Limb (tissue), 2 donors: Measurements from ENCODE around the gene CD81.
"Not testable (repeated sequence)": the region's sequence is repeated elsewhere in the genome, so short reads cannot be mapped to it uniquely, and the experiment has no call there.

Experiments
- DNase-seq, 2 donors: peaks; one replicate each; pipeline ENCODE4 v3.0.0-alpha.2; 2016; ENCODE audit errors: extremely low spot score in 2 of 2

CD81 gene, protein sequence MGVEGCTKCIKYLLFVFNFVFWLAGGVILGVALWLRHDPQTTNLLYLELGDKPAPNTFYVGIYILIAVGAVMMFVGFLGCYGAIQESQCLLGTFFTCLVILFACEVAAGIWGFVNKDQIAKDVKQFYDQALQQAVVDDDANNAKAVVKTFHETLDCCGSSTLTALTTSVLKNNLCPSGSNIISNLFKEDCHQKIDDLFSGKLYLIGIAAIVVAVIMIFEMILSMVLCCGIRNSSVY

DNA sequence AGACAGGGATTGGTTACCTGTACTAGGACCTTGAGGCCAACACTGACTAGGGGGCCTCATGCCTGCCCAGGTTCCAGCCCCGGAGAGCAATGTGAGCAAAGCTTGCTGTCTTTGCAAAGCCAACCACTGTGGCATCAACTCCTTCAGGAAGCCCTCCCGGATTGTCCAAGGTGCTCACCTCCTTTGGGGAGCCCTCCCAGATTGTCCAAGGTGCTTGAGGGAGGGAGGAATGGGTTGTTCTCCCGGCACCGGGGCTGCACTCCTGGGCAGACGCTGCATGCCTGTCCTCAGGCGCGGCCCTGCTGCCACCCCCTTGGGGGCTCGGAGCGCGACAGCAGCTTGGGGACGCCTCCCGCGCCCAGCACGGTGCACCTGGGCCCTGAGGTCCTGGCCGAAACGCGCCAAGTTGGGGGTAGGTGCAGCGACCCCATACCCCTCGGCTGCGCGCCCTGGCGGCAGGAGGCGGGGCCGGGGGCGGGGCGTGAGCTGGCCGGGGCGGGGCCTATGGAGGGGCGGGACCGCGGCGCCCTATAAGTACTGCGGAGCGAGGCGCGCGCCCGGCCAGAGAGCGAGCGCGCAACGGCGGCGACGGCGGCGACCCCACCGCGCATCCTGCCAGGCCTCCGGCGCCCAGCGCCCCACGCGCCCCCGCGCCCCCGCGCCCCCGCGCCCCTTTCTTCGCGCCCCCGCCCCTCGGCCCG is at the start of gene CD81:
Gene CD81 (plus strand): TSS at position 560 of the 701 bp plus-strand sequence. CDS start 240 bp downstream, outside the sequence.
- DNase-seq = peak; percentile 45 to 87

DNA sequence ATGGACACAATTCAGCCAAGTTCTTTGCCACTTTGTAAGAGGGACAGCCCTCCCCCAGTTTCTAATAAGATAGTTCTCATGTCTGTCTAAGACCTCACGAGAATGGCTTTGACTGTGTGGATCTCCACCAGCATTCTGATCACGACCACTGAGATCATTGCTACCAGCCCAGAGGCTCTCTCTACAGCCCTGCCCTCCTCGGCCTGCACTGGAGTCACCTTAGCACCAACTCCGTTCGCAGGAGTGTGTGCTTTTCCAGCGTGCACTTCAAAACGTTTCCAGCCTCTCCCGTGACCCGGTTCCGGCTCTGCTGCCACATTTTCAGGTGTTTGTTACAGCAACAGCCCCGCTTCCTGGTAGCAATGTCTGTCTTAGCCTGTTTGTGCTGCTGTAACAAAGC is 49.1 kb upstream of the CD81 start:
- no peak for DNase-seq

DNA sequence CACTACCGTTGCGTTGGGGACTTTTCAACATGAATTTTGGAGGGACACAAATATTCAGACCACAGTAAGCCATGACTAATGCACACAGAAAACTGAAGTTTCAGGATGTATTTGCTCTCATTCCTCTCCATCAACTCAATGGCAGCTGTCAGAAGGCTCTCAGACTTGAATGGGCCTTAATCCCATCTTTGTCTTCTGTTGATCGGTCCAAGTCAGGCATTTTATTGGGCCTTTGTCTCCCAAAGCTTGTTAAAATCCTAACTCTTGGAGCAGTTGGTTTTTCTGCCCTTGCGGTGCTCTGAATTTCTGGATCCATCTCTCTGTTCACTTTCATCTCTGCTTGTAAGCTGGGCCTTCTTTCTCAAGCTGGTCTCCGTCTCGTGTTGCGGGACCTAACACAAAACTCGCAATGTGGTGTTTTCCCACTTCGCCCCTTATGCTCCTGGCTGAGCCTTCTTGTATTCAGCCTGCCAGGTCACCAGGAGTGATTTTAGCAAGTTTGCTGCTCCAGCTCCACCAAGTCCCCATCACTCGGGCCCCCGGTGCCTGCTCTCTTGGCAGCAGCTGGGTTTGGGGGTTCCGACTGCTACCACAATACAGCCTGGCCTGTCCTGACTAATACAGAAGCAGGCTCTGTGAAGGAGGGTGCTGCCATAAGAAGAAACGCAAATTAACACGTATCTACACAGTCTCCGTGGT is 48.3 kb upstream of the CD81 start:
- no peak for DNase-seq

DNA sequence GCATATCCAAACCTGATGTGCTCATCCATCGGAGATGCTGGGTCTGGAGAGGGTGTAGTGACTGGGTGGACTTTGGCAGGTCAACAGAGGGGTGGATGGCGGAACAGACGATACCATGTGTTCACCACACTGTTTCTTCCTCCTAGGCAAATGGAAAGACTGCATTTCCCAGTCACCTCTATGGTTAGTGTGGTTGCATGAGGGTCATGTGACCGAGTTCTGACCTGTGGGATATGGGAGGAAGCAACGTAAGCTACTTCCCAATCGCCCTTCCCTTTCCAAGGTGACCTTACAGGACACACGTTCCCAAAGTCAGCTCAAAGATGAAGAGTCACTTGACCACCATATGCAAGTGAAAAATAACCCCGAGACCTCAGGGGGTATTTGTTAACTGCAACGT is 47.6 kb upstream of the CD81 start:
- no peak for DNase-seq

DNA sequence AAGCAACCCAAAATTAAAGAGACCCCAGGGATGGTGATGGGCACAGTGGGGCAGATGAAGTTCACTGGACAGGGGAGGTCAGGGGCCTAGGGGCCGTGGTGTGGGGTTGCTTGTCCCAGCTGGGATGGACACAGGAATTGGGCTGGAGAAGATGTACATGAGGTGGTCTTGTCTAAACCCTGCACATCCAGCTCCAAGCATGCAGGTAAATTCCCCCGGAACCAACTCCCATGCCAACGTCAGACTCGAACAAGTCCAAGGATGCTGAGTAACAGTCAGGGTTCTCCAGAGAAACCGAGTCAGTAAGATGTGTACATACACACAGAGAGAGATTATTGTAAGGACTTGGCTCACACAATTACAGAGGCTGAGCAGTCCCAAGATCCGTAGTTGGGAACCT is 46.4 kb upstream of the CD81 start:
- no peak for DNase-seq

DNA sequence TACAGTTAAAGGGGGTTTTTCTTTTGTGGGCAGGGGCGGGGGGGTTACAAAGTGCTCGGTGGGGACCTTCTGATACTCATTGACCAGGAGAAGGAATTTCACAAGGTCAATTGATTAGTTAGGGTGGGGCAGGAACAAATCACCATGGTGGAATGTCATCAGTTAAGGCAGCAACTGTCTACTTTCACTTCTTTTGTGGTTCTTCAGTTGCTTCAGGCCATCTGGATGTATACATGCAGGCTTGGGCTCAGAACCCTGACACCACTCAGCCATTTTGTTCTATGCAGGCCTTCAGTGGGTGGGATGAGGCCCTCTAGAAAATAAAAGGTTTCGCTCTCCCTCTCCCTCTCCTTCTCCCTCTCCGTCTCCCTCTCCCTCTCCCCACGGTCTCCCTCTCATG is 45.7 kb upstream of the CD81 start:
- no peak for DNase-seq

DNA sequence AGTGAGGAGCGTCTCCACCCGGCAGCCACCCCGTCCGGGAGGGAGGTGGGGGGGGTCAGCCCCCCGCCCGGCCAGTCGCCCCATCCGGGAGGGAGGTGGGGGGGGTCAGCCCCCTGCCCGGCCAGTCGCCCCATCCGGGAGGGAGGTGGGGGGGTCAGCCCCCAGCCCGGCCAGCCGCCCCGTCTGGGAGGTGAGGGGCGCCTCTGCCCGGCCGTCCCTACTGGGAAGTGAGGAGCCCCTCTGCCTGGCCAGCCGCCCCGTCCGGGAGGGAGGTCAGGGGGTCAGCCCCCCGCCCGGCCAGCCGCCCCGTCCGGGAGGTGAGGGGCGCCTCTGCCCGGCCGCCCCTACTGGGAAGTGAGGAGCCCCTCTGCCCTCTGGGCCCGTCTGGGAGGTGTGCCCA is 44.5 kb upstream of the CD81 start:
- not testable (repeated sequence) for DNase-seq

DNA sequence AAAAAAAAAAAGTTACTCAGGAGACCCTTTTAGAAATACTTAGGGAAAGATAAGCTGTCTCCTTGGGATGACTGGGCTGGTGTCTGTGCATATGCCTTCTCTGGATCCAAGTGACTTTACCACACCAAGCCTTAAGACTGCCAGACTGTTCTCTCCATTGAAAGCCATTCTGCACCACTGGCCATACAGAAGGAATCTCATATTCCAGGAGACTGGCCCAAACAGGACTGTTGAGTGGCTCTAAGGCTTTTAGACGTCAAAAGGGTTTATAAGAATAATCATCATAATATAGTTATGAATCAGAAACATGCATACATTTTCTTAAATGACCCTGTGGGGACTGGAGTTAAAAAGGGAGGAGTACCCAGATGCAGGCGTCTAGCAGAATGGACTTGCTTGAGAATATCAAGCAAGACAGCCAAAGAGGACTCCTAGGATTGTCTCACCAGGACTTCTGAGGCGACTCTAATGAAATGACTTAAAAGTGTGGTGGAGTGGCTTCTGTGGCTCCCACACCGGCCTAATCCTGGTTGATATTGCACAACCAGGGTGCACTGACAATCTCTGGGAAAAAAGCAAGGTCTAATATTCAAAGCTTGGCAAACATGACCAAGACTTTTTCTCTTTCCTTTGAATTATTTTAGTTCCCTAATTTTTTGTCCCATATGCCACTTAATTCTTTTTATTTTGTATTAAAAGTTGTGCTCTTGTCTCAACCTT is 43.5 kb upstream of the CD81 start:
- DNase-seq = not testable (repeated sequence)

DNA sequence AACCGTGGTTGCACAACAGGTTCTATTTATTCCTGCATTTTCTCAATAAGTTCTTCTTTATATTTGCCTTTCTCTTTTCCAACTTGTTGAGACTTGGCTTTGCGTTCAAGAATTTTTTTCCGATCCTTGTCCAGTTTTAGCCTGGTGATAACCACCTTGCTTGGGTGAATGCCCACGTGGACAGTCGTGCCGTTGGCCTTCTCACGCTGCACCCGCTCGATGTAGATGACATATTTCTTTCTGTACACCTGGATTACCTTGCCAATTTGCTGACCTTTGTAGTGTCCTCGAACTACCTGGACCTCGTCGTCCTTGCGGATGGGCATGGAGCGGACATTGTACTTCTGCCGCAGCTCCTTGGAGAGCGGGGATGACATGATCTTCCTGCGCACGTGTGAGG is 41.8 kb upstream of the CD81 start:
- DNase-seq = not testable (repeated sequence)

DNA sequence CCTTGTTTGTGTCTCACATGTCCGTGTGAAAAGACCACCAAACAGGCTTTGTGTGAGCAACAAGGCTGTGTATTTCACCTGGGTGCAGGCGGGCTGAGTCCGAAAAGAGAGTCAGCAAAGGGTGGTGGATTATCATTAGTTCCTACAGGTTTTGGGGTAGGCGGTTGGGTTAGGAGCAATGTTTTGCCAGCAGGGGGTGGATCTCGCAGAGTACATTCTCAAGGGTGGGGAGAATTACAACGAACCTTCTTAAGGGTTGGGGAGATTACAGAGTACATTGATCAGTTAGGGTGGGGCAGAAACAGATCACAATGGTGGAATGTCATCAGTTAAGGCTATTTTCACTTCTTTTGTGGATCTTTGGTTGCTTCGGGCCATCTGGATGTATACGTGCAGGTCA is 38.4 kb upstream of the CD81 start:
- DNase-seq = not testable (repeated sequence)

DNA sequence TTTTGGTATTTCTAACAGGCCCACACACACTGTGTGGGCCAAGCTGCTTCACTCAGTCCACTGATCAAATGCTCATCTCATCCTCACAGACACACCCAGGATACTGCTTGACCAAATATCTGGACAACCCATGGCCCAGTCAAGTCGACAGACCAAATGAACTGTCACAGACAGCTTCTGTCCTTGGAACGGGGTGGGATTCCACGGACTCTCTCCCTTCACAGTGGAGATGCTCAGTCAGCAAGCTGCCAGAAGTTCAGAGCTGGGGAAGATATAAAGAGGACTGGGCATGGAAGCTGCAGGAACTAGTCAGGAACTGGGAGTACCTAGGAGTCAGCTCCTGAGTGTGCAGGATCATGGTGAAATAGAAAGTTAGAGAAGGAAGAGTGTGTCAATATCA is 34.6 kb upstream of the CD81 start:
- DNase-seq = no peak

DNA sequence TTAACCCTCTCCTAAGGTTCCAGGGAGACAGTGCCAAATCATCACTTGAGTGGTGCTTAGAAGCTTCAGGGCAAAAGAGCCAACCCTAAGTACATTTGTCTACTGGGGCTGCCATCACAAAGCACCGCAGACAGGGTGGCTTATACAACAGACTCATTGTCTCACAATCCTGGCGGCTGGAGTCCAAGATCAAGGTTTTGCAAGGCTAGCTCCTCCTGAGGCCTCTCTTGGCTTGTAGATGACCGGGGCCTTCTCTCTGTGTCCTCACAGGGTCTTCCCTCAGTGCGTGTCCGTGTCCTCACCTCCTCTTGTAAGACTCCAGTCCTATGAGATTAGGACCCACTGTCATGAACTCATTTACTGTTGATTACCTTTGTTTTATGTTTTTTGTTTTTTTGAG is 34.1 kb upstream of the CD81 start:
- no peak for DNase-seq

DNA sequence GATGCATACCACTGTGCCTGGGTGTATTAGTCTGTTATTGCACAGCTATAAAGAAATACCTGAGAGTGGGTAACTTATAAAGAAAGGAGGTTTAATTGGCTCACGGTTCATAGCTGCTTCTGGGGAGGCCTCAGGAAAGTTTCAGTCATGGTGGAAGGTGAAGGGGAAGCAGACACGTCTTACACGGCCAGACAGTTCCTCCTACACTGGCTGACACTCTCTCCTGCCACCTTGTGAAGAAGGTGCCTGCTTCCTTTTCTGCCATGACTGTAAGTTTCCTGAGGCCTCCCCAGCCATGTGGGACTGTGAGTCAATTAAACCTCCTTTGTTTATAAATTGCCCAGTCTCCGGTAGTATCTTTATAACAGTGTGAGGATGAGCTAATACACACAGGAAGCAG is 33.6 kb upstream of the CD81 start:
- DNase-seq = no peak

DNA sequence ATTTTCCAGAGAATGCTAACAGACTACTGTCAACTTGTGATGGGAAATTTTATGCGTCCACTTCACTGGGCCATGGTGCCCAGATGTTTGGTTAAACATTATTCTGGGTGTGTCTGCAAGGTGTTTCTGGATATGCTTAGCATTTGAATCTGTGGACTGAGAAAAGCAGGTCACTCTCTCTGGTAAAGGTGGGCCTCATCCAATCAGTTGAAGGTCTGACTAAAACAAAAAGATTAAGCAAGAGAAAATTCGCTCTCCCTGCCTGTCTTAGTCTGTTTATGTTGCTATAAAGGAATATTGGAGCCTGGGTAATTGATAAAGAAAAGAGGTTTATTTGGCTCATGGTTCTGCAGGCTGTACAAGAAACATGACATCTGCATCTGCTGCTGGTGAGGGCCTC is 32.1 kb upstream of the CD81 start:
- no peak for DNase-seq

DNA sequence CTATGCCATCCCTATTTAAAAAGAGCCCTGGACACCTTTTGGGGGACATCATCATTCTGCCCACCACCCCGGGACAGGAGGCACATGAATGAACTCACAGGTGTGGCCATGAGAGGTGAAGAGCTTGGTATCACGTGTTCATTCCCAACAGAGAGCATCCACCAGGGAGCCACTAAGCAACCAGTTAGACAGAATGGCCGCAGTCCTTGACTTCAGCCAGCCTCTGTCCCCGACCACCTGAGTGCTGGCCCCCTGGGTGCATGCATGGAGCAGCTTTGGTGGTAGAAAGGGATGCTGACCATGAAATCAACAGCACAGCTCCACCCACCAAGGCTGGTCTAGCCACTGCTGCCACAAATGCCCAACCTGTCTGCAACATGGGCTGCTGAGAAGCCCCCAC is 31.1 kb upstream of the CD81 start:
- no peak for DNase-seq

DNA sequence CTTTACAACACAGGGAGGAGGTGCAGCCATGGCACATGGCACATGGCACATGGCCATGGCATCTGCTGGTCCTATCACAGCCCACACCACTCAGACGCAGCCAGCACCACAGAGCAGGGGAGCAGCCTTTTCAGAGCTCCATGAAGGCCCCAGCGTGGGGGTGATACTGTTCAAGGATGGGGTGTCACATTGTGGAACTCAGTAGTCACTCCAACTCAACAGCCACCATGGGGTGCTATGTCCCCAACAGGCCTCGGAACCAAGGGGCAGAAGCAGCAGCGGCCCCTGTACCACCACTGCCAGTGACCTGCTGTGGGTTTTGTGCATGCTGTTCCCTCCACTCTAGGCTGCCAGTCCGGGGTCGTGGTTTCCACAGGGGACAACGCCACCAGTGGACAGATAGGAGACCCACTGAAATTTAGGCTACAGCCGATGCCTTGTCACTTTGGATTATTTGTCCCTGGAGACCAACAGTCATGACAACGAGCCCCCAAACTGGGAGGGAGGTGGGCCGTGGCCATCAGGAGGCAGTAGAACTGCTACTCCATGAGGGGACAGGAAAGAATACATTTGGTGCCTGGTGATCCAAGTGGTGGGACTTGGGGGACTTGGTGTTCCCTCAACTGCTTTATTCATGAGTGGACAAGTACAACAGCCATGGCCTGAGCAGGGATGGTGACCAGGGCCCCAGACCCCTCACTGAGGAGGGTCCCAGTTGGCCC is 30.4 kb upstream of the CD81 start:
- DNase-seq = no peak

DNA sequence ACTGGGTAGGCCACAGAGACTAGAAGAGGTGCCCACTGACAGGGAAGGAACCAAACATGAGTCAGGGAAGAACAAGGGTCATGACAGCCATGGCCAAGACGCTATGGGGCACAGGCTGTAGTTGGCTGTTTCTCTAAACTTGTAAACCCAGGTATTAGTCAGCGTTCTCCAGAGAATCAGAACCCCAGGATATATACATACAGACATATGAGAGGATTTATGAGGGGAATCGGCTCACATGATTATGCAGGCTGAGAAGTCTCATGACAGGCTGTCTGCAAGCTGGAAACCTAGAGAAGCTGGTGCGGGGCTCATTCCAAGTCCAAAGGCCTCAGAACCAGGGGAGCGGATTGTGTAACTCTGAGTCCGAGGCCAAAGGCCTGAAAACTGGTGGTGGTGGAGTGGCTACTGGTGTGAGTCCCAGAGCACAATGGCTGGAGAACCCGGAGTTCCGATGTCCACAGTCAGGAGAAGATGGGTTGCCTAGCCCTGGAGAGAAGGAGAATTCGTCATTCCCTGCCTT is 29.7 kb upstream of the CD81 start:
- DNase-seq = no peak

DNA sequence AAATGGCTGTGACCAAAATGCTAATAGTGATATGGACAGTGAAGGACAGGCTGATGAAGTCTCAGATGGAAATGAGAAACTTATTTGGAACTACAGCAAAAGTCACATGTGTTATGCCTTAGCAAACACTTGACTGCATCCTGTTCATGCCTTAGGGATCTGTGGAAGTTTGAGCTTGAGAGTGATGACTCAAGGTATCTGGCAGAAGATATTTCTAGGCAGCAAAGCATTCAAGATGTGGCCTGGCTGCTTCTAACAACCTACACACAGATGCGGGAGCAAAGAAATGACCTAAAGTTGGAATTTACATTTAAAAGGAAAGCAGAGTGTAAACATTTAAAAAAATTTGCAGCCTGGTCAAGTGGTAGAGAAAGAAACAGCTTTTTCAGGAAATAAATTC is 28.1 kb upstream of the CD81 start:
- no peak for DNase-seq

DNA sequence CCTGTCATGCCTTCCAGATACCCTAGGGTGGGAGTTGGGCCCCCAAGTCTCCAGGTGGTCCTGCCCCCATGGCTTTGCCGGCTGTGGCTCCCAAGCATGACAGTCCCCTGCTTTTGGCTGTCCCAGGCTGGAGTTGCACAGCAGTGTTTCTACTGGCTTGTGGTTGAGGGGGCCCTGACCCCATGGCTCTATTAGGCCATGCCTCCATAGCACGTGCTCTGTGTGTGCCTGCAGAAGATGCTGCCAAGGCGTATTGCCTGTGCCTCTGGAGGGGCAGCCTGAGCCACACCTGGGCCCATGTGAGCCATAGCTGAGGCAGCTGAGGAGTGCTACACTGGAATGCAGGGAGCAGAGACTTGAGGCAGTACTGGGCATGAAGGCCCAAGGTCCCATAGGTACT is 25.4 kb upstream of the CD81 start:
- DNase-seq = no peak

DNA sequence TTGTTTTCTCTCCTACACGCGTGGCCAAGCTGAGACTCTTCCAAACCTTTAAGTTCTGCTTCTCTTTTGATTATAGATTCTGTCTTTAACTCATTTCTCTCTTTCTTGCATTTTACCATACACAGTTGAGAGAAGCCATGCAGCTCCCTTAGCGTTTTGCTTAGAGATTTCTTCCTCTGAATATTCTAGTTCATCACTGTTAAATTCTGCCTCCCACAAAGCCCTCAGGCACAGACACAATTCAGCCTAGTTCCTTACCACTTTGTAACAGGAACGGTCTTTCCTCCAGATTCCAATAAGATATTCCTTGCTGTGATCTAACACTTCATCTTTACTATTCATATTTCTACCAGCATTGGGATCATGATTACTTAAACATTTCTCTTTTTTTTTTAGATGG is 24.7 kb upstream of the CD81 start:
- no peak for DNase-seq

DNA sequence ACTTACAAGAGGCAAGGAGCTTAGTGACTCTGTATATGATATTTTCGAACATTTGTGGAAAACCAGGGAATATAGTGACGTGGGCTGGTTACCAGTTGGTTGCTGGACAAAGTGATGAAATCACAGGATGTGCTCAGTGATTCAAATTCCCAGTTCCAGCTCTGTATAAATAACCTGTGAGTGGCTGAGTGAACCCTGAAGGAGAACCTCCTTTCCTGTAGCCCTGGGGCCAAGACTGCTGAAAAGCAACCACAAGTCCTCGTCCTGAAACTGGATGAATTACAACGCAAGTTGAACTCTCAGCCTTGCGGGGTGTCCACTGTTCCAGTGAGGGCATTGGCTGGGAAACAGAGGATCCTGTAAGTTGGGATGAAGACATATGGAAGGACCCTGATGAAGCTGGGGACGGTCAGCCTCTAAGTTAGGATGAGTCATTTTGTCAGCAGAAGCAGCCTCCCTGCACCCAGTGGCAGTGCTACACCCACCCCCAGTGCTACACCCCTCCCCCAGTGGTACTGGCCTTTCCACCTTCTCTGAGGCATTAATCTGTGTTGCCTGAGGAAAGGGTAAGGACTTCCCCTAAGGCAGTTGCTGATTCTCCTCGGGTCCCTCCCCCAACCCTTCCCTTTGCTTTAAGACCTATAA is 22.0 kb upstream of the CD81 start:
- DNase-seq = no peak
